HG03378 (cell line): ENCODE measurements around the gene SLC38A11.

ENCODE experiments used
- ATAC-seq: cut with Tn5 transposase; IDR thresholded peaks from one replicate; pipeline ENCODE4 v1.9.1; 2021; ENCODE audit warnings: mild to moderate bottlenecking, moderate library complexity; ENCODE audit not compliant: unreplicated experiment

The SLC38A11 gene

GRCh38 chr2:164846276-164846675 lies 109.0 kb downstream of the SLC38A11 start:
- no peak for ATAC-seq
